Measurements from ENCODE around the gene TRAF4. TPM values are rescaled to one million over a fixed set of nuclear protein-coding genes. Genes with fewer than 3 reads are reported as not detected.

The TRAF4 gene
- total and polyA plus RNA-seq, 4 donors, result 8.5 to 32.0 (median 23.9) TPM

DNA sequence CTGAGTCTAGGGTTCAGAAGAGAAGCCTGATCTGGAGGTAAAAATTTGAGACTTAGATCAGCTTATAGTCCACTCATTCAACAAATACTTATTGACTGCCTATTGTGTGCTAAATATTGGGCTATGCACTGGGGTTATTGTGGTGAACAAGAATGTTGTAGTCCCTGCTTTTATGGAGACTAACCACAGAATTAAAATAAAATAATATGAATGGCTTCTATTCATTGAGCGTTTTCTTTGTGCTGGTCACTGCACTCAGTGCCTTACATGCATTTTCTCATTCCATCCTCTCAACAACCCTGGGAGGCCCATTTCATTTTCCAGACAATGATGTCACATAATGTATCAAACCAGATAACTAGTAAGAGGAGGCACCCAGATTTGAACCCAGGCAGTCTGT is 10.5 kb upstream of the TRAF4 start:
- H3K27ac ChIP-seq (ENCODE audit: low read depth in 1 of 2, low read length in 2 of 2), result no peak overlapping the region
- peaks cover 0 to 4% (median 3%) of the 10 kb centered on the region in 4 donors for H3K4me1 ChIP-seq (ENCODE audit: control insufficient read depth in 4 of 4, insufficient read depth in 4 of 4, low read length in 3 of 4)
- no peak for DNase-seq (ENCODE audit: low spot score)
- no peaks in the 10 kb centered on the region for H3K9me3 ChIP-seq (ENCODE audit: control insufficient read depth in 4 of 4, low read length in 3 of 4)
- H3K9ac ChIP-seq (ENCODE audit: low read depth in 1 of 2, low read length in 2 of 2), result no peak overlapping the region
- TF ChIP-seq HNF4A (conservative IDR thresholded peaks at IDR 0.05), result no peak
- no peak for TF ChIP-seq NR2F2 (IDR thresholded peaks at IDR 0.05)
- no peak for TF ChIP-seq TAF1 (conservative IDR thresholded peaks at IDR 0.05)
- TF ChIP-seq, protein P1, sequence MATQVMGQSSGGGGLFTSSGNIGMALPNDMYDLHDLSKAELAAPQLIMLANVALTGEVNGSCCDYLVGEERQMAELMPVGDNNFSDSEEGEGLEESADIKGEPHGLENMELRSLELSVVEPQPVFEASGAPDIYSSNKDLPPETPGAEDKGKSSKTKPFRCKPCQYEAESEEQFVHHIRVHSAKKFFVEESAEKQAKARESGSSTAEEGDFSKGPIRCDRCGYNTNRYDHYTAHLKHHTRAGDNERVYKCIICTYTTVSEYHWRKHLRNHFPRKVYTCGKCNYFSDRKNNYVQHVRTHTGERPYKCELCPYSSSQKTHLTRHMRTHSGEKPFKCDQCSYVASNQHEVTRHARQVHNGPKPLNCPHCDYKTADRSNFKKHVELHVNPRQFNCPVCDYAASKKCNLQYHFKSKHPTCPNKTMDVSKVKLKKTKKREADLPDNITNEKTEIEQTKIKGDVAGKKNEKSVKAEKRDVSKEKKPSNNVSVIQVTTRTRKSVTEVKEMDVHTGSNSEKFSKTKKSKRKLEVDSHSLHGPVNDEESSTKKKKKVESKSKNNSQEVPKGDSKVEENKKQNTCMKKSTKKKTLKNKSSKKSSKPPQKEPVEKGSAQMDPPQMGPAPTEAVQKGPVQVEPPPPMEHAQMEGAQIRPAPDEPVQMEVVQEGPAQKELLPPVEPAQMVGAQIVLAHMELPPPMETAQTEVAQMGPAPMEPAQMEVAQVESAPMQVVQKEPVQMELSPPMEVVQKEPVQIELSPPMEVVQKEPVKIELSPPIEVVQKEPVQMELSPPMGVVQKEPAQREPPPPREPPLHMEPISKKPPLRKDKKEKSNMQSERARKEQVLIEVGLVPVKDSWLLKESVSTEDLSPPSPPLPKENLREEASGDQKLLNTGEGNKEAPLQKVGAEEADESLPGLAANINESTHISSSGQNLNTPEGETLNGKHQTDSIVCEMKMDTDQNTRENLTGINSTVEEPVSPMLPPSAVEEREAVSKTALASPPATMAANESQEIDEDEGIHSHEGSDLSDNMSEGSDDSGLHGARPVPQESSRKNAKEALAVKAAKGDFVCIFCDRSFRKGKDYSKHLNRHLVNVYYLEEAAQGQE (IDR thresholded peaks at IDR 0.05), result no peak
- TF ChIP-seq EGR1 (IDR thresholded peaks at IDR 0.05; ENCODE audit: low read depth in 2 of 2), result no peak
- TF ChIP-seq, protein P2, sequence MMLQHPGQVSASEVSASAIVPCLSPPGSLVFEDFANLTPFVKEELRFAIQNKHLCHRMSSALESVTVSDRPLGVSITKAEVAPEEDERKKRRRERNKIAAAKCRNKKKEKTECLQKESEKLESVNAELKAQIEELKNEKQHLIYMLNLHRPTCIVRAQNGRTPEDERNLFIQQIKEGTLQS (IDR thresholded peaks at IDR 0.05), result no peak
- TF ChIP-seq RAD21 (IDR thresholded peaks at IDR 0.05), result no peak
- H3K27me3 ChIP-seq (ENCODE audit: control insufficient read depth in 4 of 4, insufficient read depth in 4 of 4, low read length in 3 of 4), result no peaks in the 10 kb centered on the region
- H3K36me3 ChIP-seq (ENCODE audit: control insufficient read depth in 4 of 4, insufficient read depth in 3 of 4, low read depth in 1 of 4, low read length in 3 of 4), result no peaks in the 10 kb centered on the region
- H3K4me3 ChIP-seq (ENCODE audit: low read depth in 1 of 3, low read length in 3 of 3), result no peak overlapping the region
- 96% methylated on average over 1 of the region's 1 CpG for WGBS

DNA sequence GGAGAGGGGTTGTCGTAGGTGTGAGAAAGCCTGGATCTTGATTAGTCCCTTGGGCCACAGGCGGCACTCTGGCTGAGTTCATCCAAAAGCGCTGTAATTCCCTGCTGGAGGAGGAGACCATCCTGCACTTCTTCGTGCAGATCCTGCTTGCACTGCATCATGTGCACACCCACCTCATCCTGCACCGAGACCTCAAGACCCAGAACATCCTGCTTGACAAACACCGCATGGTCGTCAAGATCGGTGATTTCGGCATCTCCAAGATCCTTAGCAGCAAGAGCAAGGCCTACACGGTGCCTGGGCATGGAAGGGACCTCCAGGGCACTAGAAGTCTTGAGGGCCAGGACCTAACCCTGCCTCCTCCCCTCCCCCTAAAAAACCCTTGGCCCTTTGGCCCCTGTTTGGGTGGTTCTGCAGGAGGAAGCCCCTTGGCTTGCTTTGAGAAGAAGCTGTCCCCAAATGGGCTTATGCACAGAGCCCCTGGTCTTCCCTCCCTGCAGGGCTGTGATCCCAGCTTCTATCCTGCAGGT is 9.0 kb upstream of the TRAF4 start:
- no peaks in the 10 kb centered on the region for H3K9me3 ChIP-seq (ENCODE audit: control insufficient read depth in 4 of 4, low read length in 3 of 4)
- no peak for TF ChIP-seq NR2F2 (IDR thresholded peaks at IDR 0.05)
- TF ChIP-seq, protein P1 (IDR thresholded peaks at IDR 0.05), result no peak
- TF ChIP-seq EGR1 (IDR thresholded peaks at IDR 0.05; ENCODE audit: low read depth in 2 of 2), result no peak
- no peak for TF ChIP-seq TAF1 (conservative IDR thresholded peaks at IDR 0.05)
- no peak for TF ChIP-seq HNF4G (IDR thresholded peaks at IDR 0.05)
- TF ChIP-seq, protein P3, sequence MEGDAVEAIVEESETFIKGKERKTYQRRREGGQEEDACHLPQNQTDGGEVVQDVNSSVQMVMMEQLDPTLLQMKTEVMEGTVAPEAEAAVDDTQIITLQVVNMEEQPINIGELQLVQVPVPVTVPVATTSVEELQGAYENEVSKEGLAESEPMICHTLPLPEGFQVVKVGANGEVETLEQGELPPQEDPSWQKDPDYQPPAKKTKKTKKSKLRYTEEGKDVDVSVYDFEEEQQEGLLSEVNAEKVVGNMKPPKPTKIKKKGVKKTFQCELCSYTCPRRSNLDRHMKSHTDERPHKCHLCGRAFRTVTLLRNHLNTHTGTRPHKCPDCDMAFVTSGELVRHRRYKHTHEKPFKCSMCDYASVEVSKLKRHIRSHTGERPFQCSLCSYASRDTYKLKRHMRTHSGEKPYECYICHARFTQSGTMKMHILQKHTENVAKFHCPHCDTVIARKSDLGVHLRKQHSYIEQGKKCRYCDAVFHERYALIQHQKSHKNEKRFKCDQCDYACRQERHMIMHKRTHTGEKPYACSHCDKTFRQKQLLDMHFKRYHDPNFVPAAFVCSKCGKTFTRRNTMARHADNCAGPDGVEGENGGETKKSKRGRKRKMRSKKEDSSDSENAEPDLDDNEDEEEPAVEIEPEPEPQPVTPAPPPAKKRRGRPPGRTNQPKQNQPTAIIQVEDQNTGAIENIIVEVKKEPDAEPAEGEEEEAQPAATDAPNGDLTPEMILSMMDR (IDR thresholded peaks at IDR 0.05; ENCODE audit: low read depth, low read length, missing input control), result no peak
- no peak for TF ChIP-seq JUND (IDR thresholded peaks at IDR 0.05)
- no peak for TF ChIP-seq FOXA1 (IDR thresholded peaks at IDR 0.05)
- TF ChIP-seq, protein P4, sequence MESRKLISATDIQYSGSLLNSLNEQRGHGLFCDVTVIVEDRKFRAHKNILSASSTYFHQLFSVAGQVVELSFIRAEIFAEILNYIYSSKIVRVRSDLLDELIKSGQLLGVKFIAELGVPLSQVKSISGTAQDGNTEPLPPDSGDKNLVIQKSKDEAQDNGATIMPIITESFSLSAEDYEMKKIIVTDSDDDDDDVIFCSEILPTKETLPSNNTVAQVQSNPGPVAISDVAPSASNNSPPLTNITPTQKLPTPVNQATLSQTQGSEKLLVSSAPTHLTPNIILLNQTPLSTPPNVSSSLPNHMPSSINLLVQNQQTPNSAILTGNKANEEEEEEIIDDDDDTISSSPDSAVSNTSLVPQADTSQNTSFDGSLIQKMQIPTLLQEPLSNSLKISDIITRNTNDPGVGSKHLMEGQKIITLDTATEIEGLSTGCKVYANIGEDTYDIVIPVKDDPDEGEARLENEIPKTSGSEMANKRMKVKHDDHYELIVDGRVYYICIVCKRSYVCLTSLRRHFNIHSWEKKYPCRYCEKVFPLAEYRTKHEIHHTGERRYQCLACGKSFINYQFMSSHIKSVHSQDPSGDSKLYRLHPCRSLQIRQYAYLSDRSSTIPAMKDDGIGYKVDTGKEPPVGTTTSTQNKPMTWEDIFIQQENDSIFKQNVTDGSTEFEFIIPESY (IDR thresholded peaks at IDR 0.05), result no peak
- TF ChIP-seq FOXA2 (IDR thresholded peaks at IDR 0.05), result no peak
- no peak for TF ChIP-seq YY1 (IDR thresholded peaks at IDR 0.05)
- no peaks in the 10 kb centered on the region for H3K27me3 ChIP-seq (ENCODE audit: control insufficient read depth in 4 of 4, insufficient read depth in 4 of 4, low read length in 3 of 4)
- H3K9ac ChIP-seq (ENCODE audit: low read depth in 1 of 2, low read length in 2 of 2), result no peak overlapping the region
- H3K36me3 ChIP-seq (ENCODE audit: control insufficient read depth in 4 of 4, insufficient read depth in 3 of 4, low read depth in 1 of 4, low read length in 3 of 4), result no peaks in the 10 kb centered on the region
- no peak for DNase-seq (ENCODE audit: low spot score)
- no peaks in the 10 kb centered on the region for H3K4me1 ChIP-seq (ENCODE audit: control insufficient read depth in 4 of 4, insufficient read depth in 4 of 4, low read length in 3 of 4)
- H3K4me3 ChIP-seq (ENCODE audit: low read depth in 1 of 3, low read length in 3 of 3), result no peak overlapping the region
- H3K27ac ChIP-seq (ENCODE audit: low read depth in 1 of 2, low read length in 2 of 2), result no peak overlapping the region
- 88% methylated on average over 10 of the region's 10 CpGs for WGBS
